GM10266 (cell line): ENCODE data around the gene CARNS1.

Experiments
- DNase-seq: peaks from one replicate; pipeline ENCODE4 v3.0.0; 2012; ENCODE audit errors: extremely low spot score
- CTCF ChIP-seq: IDR thresholded peaks from 2 replicates; pipeline ENCODE4 v1.5.1; 2012; ENCODE audit warnings: mild to moderate bottlenecking, low read depth; ENCODE audit not compliant: control insufficient read depth, insufficient read depth; ENCODE audit errors: missing control alignments

The CARNS1 gene

GRCh38 chr11:67393990-67394389 lies 21.5 kb upstream of the CARNS1 start:
- no peak for DNase-seq
- no peak for TF ChIP-seq CTCF

- no peak for DNase-seq
Measured at GRCh38 chr11:67395555-67396258, 19.8 kb upstream of the CARNS1 start.

GRCh38 chr11:67396259-67396581 lies 19.3 kb upstream of the CARNS1 start:
- TF ChIP-seq CTCF: no peak
- DNase-seq: no peak

More at GRCh38 chr11:67395555-67396258, 19.8 kb upstream of the CARNS1 start:
- TF ChIP-seq CTCF: no peak

- DNase-seq: no peak
- TF ChIP-seq CTCF: no peak
Measured at GRCh38 chr11:67396587-67397389, 18.7 kb upstream of the CARNS1 start.

GRCh38 chr11:67397536-67397935 lies 17.9 kb upstream of the CARNS1 start:
- DNase-seq: no peak
- no peak for TF ChIP-seq CTCF

GRCh38 chr11:67397986-67398660 lies 17.4 kb upstream of the CARNS1 start:
- TF ChIP-seq CTCF: no peak
- no peak for DNase-seq
